ENCODE results near the gene NUP214.
"Not testable (repeated sequence)": the region's sequence is repeated elsewhere in the genome, so short reads cannot be mapped to it uniquely, and the experiment has no call there.

NUP214 gene

DNA sequence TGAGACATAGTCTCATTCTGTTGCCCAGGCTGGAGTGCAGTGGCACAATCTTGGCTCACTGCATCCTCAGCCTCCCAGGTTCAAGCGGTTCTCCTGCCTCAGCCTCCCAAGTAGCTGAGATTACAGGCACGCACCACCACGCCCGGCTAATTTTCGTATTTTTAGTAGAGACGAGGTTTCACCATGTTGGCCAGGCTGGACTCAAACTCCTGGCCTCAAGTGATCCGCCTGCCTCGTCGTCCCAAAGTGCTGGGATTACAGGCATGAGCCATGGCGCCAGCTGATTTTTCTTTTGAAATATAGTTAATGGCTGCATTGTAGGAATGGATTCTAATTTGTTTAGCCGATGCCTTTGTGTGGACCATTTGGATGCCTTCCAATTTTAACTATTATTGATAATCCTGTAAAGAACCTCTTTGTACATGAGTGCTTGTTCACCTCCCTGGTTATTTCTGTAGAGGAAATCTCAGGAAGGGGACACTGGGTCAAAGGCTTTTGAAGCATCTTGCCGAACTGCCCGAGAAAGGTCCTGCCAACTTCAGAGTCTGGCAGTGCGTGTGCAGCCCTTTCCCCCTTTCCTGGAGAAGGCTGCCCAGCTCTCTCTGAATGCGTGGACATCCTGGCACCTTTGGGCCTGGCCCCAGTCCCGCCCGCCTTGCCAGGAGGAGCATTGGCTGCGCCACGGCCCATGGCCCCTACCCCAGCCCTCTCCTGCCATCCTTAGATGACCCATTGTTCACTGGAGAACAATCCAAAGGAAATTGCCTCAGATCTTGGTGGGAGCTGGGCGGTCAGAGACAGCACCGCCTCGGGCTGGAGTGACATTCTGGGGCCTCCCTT, 8.9 kb upstream of the NUP214 start:
- DNase-seq, result no peak

DNA sequence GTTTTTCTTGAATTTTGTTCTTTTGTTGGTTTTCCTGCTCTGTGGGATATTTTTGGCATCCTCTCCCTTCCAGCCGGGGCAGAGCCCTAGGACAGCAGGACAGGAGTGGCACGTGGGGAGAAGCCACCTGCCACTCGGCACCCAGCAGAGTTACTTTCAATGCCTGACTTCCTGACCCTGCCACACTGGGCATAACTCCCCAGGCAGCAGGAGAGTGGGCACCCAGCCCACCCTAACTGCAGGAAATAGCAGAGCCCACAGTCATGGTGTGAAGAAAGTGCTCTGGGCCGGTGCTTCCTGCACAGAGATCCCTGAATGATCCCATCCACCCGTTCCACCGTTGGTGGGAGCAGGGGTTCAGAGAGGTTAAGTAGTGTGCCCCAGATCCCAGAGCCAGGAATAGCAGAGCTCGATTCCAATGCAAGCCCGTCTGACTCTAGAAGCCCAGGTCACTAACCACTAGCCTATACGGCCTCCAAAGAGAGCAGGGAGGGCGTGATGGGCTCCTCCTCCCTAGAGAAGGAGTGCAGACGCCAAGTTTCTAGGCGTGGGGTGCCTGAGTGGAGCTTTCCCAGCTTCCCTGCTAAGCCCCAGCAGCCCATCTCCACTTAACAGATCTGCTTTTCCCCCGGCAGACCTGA, 8.1 kb upstream of the NUP214 start:
- no peak for DNase-seq

DNA sequence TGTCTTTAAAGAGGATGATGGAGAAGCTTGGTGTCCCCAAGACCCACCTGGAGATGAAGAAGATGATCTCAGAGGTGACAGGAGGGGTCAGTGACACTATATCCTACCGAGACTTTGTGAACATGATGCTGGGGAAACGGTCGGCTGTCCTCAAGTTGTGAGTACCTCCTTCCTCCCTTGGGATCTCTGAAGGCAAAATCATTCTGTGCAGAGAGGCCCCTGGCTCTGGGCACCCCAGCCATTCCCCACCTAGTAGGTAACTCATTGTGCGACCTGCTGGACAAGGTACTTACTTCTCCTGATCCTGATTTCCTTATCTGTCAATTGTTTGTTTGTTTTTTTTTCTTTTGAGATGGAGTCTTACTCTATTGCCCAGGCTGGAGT, 7.6 kb upstream of the NUP214 start:
- DNase-seq, result no peak

DNA sequence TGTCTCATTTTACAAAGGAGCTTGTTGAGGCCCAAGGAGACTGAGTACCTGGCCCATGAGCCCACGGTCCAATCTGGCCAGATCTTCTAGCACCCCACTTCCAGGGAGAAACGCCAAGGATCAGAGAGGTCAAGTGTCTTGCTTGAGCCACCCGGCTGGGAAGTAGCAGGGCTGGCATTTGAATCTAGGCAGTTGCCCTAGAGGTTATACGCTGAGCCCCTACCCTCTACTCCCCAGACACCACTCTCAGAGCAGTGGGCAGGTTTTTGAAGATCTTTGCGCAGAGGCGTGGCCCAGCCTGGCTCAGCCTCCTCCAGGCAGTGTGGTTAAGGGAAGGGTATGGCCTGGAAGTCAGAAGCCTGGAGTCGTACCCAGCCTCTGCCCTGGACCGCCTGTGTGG, 5.8 kb upstream of the NUP214 start:
- DNase-seq, result no peak

DNA sequence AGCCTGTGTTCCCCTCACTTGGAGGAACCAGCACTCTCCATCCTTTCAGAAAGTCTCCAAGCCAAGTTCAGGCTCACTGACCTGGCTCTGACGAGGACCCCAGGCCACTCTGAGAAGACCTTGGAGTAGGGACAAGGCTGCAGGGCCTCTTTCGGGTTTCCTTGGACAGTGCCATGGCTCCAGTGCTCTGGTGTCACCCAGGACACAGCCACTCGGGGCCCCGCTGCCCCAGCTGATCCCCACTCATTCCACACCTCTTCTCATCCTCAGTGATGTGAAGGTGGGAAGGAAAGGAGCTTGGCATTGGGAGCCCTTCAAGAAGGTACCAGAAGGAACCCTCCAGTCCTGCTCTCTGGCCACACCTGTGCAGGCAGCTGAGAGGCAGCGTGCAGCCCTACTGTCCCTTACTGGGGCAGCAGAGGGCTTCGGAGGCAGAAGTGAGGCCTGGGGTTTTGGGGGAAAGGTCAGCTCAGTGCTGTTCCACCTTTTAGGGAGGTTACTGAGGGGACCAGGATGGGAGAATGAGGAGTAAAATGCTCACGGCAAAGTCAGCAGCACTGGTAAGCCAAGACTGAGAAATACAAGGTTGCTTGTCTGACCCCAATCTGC, 4.7 kb upstream of the NUP214 start:
- no peak for DNase-seq

DNA sequence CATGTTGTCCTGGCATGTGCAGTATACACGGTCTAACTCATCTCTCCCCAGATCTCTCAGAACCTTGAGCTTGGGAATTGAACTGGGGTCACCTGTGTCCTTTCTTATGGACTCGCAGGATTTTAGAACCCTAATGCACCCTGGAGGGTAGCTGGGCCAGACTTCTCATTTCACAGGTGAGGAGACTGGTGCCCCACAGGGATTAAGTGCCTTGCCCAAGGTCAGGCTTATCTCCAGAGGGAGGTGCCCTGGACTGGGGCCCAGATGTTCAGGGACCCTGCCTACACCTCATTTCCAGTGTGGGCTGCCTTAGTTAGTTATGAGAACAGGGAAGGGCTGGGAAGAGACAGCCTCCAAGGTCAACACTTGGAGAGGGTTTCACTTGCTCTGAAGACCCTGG, 4.0 kb upstream of the NUP214 start:
- DNase-seq, result no peak

DNA sequence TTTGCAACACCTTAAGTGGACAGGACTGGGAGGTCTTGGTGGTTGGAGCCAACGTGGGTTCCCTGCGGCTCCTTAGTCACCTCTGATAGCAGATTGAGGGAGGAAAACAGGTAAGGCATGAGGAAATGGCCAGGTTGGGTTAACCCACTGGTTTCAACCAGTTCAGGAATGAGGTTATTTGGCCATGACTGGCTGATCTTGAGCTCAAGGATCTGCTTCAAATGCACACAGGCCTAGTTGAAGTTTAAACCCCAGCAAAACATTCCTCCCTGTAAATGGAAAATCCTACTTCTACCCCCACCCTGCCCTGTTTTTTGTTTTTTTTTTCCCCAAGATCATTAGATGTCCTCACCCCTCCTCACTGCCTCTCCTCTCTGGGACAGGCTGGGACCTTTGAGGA, 3.2 kb upstream of the NUP214 start:
- DNase-seq, result no peak

DNA sequence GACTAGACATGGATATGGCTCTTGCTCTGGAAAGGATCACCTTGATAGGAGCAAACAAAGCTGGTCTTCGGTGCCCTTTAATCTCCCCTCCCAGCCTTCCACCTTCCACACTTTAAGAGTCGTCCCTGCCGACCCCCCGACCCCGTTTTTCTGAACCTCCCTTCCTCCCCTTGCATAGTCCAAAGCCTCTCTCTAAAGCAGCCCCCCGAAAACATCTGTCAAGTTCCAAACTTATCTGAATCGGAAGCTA, 423 bp upstream of the NUP214 start:
- no peak for DNase-seq

DNA sequence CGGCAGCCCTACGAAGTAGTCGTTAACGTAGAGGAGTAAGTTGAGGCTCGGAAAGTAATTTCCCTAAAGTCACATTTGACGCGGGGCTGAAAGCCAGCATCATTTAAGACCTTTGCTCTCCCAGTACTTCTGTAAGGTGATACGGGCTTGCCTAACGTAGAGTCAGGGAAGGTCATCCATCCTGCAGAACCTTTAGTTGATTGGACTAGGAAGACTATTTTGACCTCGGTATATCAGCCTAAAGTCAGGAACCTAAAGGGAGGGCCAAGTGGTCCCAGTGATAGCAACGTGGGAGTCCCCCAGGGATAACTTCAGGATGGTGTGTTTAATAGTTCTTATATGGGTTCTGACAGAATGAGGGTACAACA, 657 bp downstream of the NUP214 start:
- DNase-seq, result no peak

DNA sequence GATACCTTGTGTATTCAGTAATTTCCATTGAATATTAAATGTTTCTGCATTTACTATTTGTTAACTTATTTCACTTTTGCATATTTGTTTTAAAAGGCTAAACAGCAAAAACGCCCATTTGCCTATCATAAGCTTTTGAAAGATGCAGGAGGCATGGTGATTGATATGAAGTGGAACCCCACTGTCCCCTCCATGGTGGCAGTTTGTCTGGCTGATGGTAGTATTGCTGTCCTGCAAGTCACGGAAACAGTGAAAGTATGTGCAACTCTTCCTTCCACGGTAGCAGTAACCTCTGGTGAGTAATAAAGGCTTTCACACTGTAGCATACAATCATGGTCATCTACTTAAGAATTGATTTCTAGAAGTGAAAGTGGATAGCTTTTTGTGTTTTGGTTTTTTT, 3.8 kb downstream of the NUP214 start:
- DNase-seq, result no peak

DNA sequence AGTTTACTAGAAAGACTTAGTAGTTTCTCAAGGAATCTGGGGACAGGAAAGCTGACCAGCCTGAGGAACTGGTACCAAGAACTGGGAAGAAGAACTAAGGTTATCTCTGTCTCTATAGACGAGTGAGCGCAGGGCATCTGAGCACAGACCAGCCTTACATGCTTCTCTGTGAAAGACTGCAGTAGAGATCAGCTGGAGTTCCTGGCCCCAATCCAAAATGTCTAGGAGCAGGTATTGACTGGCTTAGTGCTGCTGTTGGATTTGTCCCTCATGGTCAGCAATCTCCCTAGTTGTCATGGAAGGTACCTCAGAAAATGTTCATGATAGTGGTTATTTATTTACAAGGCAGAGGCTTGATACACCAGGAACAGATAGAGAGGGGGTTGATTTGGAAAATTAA, 13.3 kb downstream of the NUP214 start:
- no peak for DNase-seq

DNA sequence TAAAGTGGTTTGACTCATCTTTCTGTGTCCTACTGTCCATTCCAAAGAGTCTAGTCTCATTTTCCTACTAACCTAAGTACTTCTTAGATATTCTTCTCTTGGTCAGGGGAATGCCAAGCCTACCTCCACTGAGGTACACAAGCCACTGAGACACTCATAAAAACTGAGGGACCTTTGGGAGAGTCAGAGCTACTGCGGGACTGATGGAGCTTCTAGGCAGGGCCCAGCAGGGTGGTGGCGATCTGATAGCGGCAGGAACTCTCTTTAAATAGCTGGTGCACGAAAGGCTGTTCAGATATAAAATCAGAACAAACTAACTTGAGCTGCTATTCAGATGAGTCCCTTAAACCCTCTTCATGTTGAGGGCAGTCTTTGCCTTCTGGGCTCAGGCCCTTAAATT, 14.7 kb downstream of the NUP214 start:
- no peak for DNase-seq

DNA sequence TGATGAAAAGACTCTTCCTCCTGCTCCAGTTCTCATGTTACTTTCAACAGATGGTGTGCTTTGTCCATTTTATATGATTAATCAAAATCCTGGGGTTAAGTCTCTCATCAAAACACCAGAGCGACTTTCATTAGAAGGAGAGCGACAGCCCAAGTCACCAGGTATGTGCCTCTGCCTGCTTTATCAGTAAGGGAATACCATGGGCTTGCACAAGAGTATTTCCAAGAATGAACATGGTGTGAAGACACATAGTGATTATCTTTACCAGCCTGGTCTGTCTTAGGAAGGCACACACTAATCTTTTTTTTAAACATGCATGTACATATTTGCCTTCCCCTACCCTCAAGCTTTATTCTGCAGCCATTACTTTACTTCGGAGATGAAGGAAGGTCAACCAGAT, 15.2 kb downstream of the NUP214 start:
- no peak for DNase-seq

DNA sequence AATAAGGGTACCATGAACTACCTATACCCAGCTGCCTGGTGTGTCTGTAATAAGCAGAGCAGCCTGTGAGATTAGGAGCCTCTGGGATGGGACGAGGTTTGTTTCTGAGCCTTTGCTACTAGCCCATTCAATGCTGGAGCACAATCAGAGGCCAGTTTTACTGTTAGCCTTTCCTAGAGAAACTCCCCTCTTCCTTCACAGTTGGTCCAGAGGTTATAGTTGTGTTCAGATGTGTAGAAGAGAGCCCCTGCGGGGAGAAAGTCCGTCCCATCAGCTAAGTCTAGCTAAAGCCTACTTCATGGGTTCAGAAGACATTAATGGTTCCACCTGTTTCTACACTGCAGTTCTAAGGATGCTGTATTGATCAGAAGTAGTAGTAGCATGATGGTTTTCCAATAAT, 16.8 kb downstream of the NUP214 start:
- DNase-seq, result no peak

DNA sequence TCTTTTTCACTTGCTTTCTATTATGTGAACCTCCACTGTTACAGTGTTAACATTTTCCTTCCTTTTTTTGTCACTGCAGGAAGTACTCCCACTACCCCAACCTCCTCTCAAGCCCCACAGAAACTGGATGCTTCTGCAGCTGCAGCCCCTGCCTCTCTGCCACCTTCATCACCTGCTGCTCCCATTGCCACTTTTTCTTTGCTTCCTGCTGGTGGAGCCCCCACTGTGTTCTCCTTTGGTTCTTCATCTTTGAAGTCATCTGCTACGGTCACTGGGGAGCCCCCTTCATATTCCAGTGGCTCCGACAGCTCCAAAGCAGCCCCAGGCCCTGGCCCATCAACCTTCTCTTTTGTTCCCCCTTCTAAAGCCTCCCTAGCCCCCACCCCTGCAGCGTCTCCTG, 18.8 kb downstream of the NUP214 start:
- DNase-seq, result no peak

DNA sequence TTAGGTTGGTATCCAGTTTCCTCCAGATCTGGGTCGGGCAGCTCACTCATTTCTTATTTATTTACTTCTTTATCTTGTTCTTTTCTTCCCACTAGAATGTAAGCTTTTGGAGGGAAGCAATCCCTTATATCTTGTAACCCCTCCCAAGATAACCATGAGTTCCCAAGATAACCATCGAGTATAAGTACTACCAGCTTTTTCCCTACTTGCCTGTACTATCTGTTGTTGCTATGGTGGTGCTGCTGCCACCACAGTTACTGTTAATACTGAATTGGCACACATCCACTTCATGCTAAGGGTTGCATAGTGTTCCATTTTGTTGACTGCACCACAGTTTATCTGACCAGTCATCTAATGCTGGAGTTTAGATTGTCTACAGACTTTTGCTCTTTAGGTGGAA, 19.9 kb downstream of the NUP214 start:
- DNase-seq, result no peak

DNA sequence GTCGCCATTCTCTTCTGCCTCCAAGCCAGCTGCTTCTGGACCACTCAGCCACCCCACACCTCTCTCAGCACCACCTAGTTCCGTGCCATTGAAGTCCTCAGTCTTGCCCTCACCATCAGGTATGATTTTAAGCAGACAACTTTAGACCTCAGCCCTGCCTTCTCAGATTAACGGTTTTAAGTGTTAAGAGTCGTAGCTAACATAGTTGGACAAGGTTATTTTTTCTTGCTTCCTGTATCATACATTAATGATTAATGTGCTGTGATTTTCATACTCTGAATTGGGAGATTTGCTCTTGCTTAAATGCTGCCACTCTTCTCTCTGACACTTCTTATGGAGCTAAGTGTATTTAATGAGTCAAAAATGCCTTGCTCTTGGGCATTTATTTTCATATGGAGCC, 20.8 kb downstream of the NUP214 start:
- DNase-seq, result no peak

DNA sequence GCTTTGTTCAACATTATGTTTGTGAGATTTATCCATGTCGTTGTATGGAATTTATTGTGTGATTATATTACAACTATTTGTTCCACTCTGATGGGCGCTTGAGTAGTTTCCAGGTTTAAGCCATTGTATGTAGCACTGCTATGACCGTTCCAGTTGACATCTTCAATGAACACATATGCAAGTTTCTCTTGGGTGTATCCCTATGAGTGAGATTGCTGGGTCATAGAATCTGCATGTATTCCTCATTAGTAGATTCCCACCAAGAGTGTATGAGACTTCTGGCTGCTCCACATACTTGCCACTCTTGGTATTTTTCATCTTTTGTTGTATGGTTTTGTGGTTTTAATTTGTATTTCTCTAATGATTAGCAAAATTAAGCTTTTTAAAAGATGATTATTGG, 22.9 kb downstream of the NUP214 start:
- no peak for DNase-seq

DNA sequence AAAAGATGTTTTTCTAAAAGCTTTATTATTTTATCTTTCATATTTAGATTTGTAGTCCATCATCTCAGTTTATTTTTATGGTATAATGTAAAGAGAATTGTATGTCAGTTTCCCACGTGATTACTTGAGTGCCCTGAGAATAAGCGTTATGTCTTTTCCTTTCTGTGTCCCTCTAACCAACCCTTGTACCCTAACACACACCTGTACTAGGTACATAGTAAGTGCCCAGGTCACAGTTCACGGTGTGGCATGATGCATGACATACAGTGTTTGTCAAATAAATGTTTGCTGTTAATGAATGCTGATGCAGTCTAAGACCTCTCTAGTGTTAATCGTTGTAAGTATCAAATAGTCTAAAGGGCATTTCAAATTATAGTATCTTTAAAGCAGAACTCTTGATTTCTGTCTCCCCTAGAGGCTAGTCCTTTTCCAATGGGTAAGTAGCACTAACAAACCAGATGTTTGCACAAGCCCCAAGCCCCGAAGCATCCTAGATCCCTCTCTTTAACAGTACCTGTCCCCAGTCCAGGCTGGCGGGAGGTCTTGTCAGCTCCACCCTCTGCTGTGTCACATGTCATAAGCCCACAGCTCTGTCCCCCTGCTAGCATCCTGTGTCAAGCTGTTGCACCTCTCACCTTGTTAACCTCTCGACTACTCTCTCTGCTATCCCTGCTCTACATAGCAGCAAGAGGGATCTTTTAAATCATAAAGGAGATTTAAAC, 23.7 kb downstream of the NUP214 start:
- DNase-seq, result no peak

DNA sequence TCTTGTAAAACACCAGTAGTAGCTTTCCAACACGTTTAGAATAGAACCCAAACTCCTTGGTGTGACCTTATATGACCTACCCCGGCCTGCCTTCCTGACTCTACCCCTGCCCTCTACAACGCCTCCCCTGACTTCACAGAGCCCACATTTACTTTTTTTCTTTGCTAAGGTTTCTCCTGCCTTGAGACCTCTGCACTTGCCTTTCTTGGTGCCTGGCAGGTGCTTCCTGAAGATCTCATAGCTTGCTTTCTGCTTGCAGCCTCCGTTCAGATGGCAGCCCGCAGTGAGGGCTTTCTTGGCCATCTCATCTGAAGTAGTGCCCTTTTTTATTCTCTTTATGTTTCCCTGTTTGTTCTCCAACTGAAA, 24.3 kb downstream of the NUP214 start:
- no peak for DNase-seq

DNA sequence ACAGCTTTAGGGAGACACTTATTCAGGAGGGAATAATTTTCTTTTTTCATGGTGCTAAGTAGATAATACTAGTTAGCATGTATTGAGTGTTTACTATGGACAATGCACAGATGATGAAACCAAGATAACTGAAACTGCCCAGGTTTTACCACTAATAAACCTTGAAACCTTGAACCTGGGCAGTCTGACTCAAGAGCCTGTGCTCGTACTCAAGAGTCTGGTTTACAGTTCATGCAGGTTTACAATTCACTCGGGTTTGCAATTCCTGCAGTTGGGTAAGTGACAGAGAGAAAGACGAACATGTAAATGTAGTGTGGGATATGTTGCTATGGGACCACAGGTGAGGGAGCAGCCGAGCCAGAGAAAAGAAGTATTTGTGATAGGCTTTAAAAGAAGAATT, 28.2 kb downstream of the NUP214 start:
- no peak for DNase-seq

DNA sequence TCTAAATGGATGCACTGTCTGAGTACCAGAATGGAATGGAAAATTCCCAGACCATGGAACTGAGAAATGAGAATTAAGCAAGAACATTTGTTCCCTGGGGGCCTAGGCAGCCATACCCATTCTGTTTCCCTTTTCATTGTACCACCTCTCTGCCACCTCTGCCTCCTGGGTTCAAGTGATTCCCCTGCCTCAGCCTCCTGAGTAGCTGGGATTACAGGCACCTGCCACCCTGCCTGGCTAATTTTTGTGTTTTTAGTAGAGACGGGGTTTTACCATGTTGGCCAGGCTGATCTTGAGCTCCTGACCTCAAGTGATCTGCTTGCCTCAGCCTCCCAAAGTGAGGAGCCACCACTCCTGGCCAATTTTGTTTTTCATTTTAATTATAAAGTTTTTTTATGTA, 33.3 kb downstream of the NUP214 start:
- not testable (repeated sequence) for DNase-seq

DNA sequence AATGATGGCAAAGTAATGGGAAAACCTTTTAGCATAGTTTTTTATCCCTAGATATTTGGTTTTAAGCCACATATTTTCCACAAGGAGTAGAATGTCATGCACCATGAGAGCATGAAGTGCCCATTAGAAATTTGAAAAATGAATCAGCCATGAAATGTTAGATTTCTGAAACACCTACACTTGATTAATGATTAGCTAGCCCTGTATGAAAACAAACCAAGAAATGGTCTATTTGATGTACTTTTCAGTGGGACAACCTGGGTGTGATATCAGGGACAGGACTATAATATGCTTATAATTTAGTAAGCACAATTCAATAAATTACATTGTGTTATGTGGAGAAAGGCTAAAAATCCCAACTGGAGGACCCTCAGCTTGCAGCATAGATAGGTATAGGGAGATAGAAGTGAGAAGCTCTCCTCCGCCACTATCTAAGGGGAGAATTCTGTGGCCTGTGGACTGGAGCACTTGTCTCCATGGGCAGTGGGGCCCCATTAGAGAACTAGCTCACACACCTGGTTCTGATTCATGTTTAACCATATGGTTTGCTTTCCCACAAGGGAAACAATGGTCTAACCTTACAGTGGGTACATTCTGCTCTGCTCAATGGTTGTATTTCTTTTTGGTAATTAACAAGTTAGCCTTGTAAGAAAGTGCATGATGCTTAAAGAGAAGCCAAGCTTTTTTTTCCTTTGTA, 35.2 kb downstream of the NUP214 start:
- DNase-seq, result no peak

DNA sequence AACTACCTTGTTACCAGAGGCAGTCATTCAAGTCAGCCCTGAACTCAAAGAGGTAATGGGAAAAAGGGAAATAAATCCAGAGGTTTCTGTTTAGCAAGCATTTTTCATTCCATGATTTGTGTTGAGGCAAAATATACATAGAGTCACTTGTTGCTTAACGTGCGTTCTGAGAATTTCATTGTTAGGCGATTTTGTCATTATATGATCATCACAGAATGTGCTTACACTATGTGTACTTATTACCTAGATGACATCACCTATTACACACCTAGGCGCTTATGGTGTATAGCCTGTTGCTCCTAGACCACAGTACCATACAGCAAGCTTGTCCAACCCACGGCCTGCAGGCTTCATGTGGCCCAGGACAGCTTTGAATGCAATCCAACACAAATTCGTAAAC, 36.2 kb downstream of the NUP214 start:
- no peak for DNase-seq
